Gastrocnemius medialis (tissue), 4 donors: ENCODE measurements around the gene MEIS2.

Experiments used
- CTCF ChIP-seq, 5 experiments: fragments of 450-650 bp in 3 of 5; fragments of 200-600 bp in 2 of 5; sonication (generic) in 2 of 5; IDR thresholded peaks in 4 of 5; conservative IDR thresholded peaks in 1 of 5; 1 replicate in 4 of 5; 2 replicates in 1 of 5; pipeline ENCODE4 v1.5.1; 2016 to 2019; ENCODE audit warnings: antibody characterized with exemption in 5 of 5, mild to moderate bottlenecking in 3 of 5, moderate library complexity in 3 of 5
- POLR2A ChIP-seq, 2 donors: fragments of 450-650 bp; IDR thresholded peaks; one replicate each; pipeline ENCODE4 v1.6.1; 2017; ENCODE audit warnings: antibody characterized with exemption in 2 of 2, mild to moderate bottlenecking in 2 of 2, moderate library complexity in 2 of 2

- TF ChIP-seq CTCF (IDR thresholded peaks at IDR 0.05 in 4 of 5, conservative IDR thresholded peaks at IDR 0.05 in 1 of 5) (no peak), POLR2A (IDR thresholded peaks at IDR 0.05) (no peak)
Observed at GRCh38 chr15:37014566-37014965, 85.8 kb downstream of the MEIS2 start.
